Left renal pelvis (tissue), 4 donors: Measurements from ENCODE around the gene DUSP15. TPM values are rescaled to one million over a fixed set of nuclear protein-coding genes. Genes with fewer than 3 reads are reported as not detected.

Experiments used
- DNase-seq, 4 donors: peaks; one replicate each; pipeline ENCODE4 v3.0.0-alpha.2; 2013; ENCODE audit warnings: low read depth in 4 of 4, low spot score in 3 of 4
- polyA plus RNA-seq, 4 donors: library from polyadenylated mRNA; unstranded; fragments of 120-200 nt; gene quantifications; one replicate each; pipeline ENCODE4 v1.2.1, GENCODE V29; 2013; ENCODE audit not compliant: insufficient read length in 4 of 4

Gene DUSP15
- polyA plus RNA-seq, 4 donors, result 4.6 to 16.7 (median 16.0) TPM

GRCh38 chr20:31861385-31862156 is 8.8 kb downstream of the DUSP15 start:
- DNase-seq, result peak in 2 of 4 donors; percentile 51 to 54

GRCh38 chr20:31861135-31861384 is 9.3 kb downstream of the DUSP15 start:
- no peak for DNase-seq

GRCh38 chr20:31860390-31861134 is 9.8 kb downstream of the DUSP15 start:
- no peak for DNase-seq

GRCh38 chr20:31859998-31860380 is 10.3 kb downstream of the DUSP15 start:
- no peak for DNase-seq

GRCh38 chr20:31859266-31859997 is 10.9 kb downstream of the DUSP15 start:
- DNase-seq, result no peak

- no peak for DNase-seq
Measured at GRCh38 chr20:31858760-31859083, 11.6 kb downstream of the DUSP15 start.

GRCh38 chr20:31857861-31858759 is 12.2 kb downstream of the DUSP15 start:
- no peak for DNase-seq

GRCh38 chr20:31856516-31856915 is 13.8 kb downstream of the DUSP15 start:
- no peak for DNase-seq

- DNase-seq, result no peak
Measured at GRCh38 chr20:31853481-31853880, 16.8 kb downstream of the DUSP15 start.

- no peak for DNase-seq
Measured at GRCh38 chr20:31851240-31851955, 18.9 kb downstream of the DUSP15 start.

GRCh38 chr20:31849306-31849930 is 20.9 kb downstream of the DUSP15 start:
- no peak for DNase-seq

- DNase-seq, result no peak
Measured at GRCh38 chr20:31848088-31848999, 22.0 kb downstream of the DUSP15 start.

GRCh38 chr20:31846793-31847138 is 23.6 kb downstream of the DUSP15 start:
- DNase-seq, result no peak

GRCh38 chr20:31845300-31845863 is 24.9 kb downstream of the DUSP15 start, which contains the start of gene FOXS1:
TSS of gene FOXS1 (minus strand) at chr20:31845604. CDS start at chr20:31845542, 62 bp downstream.
- peak in 2 of 4 donors; percentile 60 to 61 for DNase-seq

- DNase-seq, result no peak
Measured at GRCh38 chr20:31844737-31845299, 25.5 kb downstream of the DUSP15 start.

- no peak for DNase-seq
Measured at GRCh38 chr20:31843881-31844280, 26.4 kb downstream of the DUSP15 start.

GRCh38 chr20:31843288-31843687 is 27.0 kb downstream of the DUSP15 start:
- no peak for DNase-seq
